ENCODE data around the gene C17orf58.

C17orf58 gene

GRCh38 chr17:67947325-67947813, 48.9 kb downstream of the C17orf58 start:
- no peak for DNase-seq

GRCh38 chr17:67946513-67946912, 49.8 kb downstream of the C17orf58 start:
- DNase-seq = no peak

- no peak for DNase-seq
Observed at GRCh38 chr17:67944035-67944434, 52.2 kb downstream of the C17orf58 start.

GRCh38 chr17:67942810-67943209, 53.5 kb downstream of the C17orf58 start:
- no peak for DNase-seq

Data from NCI-H2029 (cell line).